ENCODE results near the gene SLC49A4. TPM values are rescaled to one million over a fixed set of nuclear protein-coding genes. Genes with fewer than 3 reads are reported as not detected.
"Not testable (repeated sequence)": the region's sequence is repeated elsewhere in the genome, so short reads cannot be mapped to it uniquely, and the experiment has no call there.

Gene SLC49A4, protein sequence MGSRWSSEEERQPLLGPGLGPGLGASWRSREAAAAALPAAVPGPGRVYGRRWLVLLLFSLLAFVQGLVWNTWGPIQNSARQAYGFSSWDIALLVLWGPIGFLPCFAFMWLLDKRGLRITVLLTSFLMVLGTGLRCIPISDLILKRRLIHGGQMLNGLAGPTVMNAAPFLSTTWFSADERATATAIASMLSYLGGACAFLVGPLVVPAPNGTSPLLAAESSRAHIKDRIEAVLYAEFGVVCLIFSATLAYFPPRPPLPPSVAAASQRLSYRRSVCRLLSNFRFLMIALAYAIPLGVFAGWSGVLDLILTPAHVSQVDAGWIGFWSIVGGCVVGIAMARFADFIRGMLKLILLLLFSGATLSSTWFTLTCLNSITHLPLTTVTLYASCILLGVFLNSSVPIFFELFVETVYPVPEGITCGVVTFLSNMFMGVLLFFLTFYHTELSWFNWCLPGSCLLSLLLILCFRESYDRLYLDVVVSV
- 44.2 and 49.5 TPM in 2 replicates for total RNA-seq (2014; rRNA removed; shearing (Covaris generic))

DNA sequence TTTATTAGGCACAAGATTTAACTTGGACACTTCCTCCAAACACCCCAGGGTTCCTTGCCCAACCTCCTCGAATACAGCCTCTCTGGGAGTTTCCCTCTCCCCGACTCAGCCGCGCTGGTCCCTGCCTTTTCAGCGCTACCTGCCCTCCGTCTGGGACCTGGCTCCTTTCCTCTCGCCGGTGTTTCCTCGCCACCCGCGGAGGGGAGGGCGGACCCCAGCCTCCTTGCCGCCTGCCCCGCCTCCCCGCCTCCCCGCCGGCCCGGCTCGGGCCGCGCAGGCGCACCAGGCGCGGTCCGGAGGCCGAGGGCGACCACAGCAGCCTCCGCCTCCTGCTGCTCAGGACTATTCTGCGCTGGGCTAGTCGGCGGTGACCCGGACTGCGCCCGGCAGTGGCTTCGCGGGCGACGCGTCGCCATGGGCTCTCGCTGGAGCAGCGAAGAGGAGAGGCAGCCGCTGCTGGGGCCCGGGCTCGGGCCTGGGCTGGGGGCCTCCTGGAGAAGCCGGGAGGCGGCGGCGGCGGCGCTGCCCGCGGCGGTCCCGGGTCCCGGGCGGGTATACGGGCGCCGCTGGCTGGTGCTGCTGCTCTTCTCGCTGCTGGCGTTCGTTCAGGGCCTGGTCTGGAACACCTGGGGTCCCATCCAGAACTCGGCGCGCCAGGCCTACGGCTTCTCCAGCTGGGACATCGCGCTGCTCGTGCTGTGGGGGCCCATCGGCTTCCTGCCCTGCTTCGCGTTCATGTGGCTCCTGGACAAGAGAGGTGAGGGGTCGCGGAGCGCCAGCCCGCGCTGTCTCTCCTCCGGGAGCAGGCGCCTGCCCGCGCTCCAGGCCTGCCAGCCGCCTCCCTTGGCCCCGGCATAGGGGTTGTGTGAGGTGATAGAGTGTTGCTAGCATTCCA lies at the start of gene SLC49A4:
TSS of gene SLC49A4 (plus strand) at position 291 of the 895 bp plus-strand sequence. CDS start at position 415, 124 bp downstream.
- DNase-seq (ENCODE audit: low spot score) = peak; percentile 60

DNA sequence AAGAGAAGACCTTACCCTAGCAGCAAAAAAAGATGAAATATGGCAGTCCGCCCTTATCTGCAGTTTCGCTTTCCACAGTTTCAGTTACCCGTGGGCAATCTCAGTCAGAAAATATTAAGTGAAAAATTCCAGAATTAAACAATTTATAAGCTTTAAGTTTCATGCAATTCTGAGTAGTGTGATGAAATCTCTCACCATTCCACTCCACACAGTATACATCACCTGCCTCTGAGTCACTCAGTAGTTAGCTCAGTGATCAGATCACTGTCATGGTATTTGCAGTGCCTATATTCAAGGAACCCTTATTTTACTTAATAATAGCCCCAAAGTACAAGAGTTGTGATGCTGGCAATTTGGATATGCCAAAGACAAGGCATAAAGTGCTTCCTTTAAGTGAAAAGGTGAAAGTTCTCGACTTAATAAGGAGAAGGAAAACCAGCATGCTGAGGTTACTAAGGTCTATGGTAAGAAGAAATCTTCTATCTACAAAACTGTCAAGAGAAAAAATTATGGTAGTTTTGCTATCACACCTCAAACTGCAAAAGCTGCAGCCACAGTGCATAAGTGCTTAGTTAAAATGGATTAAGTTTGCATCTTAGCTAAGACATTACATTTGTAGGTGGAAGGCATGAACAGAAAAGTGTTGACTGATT lies 49.4 kb upstream of the SLC49A4 start:
- peak; percentile 45 for DNase-seq (ENCODE audit: low spot score)

DNA sequence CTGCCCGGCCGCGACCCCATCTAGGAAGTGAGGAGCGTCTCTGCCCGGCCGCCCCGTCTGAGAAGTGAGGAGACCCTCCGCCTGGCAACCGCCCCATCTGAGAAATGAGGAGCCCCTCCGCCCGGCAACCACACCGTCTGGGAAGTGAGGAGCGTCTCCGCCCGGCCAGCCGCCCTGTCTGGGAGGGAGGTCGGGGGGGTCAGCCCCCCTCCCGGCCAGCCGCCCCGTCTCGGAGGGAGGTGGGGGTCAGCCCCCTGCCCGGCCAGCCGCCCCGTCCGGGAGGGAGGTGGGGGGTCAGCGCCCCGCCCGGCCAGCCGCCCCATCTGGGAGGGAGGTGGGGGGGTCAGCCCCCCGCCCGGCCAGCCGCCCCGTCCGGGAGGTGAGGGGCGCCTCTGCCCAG lies 47.6 kb upstream of the SLC49A4 start:
- DNase-seq (ENCODE audit: low spot score) = not testable (repeated sequence)

DNA sequence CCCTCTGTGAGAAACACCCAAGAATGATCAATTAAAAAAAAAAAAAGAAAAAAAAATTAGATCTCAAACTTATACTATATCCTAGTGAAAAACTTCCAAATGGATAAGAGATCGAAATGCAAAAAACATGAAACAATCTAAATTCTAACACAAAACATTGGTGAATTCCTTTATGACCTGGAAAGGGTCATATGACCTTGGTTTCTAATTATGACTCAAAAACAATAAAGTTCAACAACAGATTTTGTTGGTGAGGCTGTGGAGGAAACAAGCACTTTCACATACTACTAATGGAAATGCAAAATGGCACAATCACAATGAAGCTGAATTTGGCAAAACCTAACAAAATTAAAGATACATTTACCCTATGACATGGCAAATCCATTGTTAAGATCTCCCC lies 46.5 kb upstream of the SLC49A4 start:
- DNase-seq (ENCODE audit: low spot score) = no peak

DNA sequence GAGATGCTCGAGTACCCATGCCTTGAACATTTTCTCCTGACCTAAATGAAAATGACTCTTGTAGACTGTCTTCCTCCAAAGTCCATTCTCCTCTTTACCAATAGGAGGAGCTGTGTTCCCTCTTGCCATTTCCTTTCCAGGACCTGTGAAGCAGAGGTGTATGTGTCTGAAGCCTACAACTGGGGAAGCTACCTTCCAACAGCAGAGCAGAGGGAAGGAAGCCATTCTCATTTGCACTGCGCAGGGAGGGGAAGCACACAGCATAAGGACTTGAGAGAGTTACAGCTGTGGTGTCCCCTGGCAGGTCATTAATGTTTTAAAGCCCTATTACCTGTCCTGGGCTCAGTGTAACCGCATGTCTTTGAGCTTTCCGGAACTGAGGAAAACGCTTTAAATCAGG lies 39.9 kb upstream of the SLC49A4 start:
- DNase-seq (ENCODE audit: low spot score) = peak; percentile 40

DNA sequence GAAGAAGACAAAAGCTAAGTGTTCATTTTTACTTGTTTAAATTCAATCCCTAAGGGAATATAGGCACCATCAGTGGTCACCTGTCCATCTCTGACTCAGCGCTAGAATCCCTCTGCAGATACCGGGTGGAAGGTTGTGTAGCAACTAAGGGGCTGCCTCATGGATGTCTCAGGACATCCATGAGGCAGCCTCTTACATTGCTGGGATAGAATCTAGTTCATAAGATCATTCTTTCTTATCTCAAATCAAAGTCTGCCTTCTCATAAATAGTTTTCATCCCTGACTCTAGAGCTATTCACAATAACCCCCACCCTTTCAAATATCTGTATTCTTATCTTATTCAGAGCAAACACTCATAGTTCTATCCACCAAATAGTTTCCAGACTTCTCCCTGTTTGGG lies 39.4 kb upstream of the SLC49A4 start:
- no peak for DNase-seq (ENCODE audit: low spot score)

DNA sequence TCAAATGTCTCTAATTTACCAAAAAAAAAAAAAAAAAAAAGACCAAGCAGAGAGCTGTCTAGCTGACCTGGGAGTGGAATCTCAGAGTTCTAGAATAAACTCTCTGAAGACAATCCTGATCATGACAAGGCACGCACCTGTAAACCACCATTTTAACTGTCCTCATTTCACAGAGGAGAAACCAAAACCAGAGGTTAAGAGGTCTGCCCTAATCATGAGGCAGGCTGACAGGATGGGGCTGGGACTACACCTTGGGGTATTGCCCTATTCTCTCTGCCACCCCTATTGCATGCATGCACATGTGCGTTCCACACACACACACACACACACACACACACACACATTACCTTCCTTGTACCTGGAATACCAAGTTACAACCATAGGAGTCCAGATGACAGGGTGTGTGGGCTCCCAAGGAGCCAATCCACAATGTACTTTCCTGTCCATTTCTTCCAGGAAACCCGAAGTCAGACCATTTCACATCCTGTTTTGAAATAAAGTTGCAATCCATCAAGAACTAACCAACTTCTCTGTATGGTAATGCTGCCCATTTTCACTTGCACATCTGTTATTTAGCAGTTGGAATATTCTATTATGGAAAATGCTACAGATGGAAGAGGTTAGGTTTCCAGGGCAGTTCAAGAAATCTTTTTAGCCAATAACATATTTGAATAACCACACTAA lies 35.9 kb upstream of the SLC49A4 start:
- no peak for DNase-seq (ENCODE audit: low spot score)

DNA sequence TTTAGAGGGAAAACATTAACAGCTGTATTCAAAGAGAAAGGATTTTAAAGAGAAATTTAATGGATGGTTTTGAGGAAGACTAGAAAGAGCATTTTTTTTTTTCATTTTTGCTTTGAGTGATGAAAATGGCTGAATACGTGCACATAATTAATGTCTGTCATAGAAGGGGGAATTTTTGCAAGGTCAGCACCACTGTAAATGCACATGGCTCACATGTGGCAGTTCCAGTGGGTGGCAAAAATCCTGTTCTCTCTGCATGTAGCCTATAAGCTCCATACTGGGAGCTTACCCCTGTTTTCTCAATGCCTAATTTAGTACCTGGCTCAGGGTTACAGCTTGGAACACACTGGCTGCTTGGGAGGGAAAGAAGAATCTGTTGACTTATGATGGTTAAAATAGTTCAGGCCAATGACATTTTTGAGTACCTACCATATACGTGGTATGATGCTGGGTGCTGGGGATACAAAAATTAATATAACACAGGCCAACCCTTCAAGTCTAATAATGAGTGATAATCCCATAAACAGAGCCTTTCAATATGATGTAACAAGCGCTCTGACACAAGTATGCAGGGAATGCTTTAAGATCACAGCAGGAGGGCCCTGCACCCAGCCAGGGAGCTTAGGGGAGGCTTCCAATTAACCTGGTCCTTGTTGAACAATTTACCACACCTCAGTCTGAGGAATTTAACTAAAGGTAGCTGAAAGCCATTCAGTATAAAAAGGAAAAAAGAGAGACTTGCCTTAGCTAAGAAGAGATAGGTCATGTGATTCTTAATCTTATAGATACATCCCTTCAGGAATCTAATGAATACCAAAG lies 34.2 kb upstream of the SLC49A4 start:
- peak; percentile 63 for DNase-seq (ENCODE audit: low spot score)

DNA sequence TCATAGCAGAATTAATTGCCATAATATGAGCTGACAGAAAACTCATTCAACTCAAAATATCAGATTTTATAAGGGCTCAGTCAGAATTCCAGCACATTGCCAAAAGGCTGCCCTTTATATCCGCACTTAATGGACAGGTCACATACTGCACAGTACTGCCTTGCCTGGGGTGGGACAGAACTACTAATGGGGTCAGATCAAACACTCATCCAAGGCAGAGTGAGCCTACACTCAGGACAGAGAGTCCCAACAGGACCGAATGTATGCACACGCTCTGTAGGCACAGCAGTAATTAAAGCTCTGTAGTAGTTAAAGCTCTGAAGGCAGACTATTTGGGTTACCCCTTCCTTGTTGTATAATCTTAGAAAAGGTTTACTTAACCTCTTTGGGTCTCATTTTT lies 28.4 kb upstream of the SLC49A4 start:
- DNase-seq (ENCODE audit: low spot score) = no peak

DNA sequence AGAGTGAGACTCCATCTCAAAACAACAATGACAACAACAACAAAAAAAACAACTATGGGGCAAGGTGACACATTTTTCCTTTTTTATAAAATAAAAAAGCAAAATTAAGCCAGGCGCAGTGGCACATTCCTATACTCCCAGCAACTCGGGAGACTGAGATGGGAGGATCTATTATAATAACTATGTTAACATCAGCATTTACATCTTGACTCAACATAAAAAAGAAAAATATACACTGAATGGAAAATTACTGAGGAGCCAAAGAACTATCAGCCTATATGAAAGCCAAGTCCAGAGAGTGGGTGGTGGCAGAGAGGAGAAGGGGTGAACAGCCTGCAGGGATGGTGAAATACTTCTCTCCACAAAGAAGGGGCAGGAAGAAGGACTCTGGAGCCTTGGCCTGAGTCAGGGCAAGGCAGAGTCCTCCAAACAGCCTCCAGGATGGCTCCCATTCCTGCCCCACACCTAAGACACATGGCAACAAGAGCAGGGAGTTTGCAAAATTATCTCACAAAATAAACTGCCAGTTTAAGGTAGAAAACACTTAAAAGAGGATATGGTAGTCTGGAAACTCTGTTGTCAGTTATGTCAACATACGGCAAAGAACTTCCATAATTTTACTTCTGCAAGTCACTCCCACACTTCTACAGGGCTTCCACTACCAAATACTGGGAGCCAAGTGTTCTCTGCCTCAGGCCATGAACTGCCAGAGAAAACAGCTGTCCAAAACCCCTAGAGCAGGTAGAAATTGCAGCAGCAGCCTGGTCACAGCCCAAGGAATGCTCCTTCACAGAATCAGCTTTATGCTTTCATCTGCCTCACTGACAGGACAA lies 27.1 kb upstream of the SLC49A4 start:
- no peak for DNase-seq (ENCODE audit: low spot score)

DNA sequence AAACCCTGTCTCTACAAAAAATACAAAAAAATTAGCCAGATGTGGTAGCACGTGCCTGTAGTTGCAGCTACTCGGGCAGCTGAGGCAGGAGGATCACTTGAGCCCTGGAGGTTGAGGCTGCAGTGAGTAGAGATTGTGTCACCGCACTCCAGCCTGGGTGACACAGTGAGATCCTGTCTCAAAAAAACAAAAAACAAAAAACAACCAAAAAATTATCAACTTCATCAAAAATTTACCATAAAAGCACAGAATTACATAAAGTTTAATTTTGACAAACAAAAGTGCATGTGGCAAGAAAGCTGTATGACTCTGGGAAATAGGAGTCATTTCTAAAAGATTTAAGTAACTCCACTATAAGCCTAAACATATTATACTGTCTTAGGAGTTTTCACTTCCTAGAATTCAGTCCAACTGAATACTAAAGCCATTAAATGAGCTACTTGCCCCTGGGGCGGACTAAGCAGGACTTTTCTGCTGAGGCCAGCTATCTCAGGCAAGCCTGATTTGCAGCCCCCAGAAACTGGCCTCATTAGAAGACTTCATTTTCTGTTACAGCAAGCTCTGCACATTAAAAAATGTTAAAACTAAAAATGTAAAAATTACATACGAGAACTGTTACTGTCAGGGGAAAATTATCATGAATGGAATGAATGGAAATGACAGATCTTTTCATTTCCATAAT lies 24.2 kb upstream of the SLC49A4 start:
- no peak for DNase-seq (ENCODE audit: low spot score)

DNA sequence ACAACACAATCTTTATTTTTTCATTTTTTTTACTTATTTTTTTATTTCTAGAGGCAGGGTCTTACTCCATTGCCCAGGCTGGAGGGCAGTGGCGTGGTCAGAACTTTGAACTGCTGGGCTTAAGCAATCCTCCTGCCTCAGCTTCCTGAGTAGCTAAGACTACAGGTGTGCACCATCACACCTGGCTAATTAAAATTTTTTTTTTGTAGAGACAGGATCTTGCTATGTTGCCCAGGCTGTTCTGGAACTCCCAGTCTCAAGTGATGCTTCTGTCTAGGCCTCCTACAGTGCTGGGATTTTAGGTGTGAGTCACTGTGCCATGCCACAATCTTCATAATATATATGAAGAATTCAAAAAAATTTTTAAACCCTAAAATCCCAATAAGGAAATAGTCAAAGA lies 22.0 kb upstream of the SLC49A4 start:
- no peak for DNase-seq (ENCODE audit: low spot score)

DNA sequence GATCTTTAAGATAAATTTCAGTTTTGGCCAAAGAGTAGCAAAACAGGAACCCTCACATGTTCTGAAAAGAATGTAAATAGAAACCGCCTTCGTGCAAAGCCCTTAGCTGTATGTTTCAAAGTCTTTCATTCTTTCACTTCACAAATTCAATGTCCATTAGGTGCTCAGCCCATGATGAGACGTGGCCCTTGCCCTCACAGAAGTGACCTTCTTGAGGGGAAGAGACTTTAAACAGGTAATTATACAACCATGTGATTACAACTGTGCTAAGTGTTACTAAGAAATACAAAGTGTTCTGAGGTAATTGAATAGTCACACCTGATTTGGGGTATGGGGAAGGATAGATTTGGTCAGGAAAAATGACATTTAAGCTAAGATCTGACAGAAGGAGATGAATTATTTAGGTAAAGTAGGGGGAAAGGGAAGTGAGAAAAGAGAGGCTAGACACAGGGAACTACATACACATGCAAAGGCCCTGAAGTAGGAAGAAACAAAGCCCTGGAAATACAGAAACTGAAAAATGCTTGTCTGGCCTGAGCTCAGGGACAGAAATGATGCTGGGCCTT lies 20.8 kb upstream of the SLC49A4 start:
- DNase-seq (ENCODE audit: low spot score) = no peak

DNA sequence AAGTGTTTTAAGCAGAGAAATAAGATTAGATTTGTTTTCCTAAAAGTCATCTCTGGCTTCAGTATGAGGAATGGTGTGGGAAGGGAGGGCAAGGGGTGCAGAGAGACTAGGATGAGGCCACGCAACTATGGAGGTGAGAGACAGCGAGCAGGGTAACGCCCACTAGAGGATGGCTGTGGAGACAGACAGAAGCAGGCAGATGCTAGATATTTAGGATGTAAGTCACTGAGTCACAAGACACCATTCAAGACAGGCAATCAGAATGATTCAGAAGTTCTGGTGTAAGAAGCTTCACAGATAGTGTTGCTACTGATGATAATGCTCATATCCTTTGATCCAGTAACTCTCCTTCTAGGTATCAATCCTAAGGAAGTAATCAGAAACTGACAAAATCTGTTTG lies 20.3 kb upstream of the SLC49A4 start:
- DNase-seq (ENCODE audit: low spot score) = peak; percentile 29

DNA sequence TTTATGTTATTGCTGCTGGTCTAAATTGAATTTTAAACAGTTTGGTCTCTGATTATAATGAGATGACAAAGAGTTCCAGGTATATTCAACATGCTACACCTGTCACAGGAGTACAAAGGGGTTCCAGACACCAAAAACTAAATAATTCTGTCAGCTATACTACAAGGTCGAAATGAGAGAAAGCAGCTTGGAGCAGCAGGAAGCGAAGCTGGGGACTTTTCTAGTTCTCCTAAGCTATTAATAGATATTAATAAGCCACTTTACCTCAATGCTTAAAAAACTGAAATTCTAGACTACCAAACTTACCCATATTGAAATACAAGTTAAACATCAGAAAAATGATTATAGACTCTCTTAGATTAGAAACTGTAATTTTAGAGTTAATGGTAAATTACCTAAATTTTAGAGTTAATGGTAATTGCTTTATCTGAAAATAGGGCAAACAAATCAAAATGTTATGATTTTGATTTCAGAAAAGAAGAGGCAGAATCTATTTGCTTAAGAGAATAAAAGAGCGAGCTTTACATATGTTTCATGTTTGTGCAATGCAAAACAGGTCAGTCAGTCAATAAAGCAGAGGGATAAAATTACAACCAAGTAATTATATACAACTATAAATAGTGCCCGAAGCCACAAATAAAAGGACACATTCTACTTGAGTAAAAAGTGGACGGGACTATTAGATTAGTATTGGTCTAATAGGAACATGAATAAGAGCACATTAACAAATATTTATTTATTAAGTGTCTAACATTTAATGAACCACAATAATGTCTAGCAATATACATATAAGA lies 18.0 kb upstream of the SLC49A4 start:
- DNase-seq (ENCODE audit: low spot score) = no peak

DNA sequence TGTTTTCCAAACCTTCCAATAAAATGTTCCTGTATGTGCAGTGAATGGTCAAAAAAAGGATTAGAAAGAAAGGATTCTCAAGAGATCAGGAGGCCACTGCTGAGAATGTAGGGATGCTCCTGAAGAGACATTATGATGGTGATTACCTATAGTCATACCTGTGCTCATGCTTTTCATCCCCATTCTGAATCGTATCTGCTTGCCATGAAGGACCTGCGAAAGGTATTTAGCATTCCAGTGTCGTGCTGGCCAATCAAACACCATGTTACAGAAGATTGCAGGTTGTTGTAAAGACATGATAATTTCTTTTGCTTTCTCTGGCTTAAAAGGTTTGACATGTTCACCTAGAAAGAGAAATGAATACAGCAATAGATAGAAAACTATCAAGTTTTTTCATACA lies 17.3 kb upstream of the SLC49A4 start:
- DNase-seq (ENCODE audit: low spot score) = no peak

DNA sequence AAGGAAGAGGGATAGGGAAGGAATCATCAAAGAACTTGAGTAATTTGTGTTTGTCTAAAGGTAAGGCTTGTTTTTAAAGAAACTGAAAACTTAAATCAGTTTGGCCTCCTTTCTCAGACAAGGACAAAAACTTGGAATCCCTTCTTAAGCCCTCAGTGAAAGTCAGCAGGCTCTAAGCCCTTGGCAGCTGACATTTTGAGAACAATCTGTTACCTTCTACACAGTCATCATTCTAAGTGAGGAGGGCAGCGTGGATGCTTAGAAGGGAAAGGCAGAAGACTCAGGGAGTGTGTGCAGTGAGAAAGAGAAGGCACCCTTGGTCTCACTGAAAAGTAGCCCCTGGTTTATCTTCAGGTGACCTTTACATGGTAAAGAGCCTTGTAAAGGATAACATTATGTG lies 12.1 kb upstream of the SLC49A4 start:
- no peak for DNase-seq (ENCODE audit: low spot score)

DNA sequence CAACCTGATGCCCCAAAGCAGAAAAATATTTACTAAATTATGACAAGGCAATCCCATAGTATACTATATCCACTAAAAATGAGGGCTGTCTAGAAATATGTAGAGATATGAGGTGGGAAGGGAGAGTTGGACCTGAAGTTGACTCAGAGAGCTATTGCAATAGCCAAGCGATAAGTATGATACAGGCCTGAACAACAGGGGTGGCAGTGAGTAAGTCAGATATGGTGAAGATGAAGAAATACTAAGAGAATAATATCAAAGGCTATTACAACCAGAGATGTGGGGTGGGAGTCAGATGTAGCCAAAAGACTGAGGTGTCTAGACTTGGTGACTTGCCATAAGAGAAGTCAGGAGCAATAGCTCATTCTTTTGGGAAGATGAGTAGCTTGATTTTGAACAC lies 10.4 kb upstream of the SLC49A4 start:
- DNase-seq (ENCODE audit: low spot score) = no peak

All from A172 (cell line).